GM21423 (cell line): Measurements from ENCODE around the gene EPHA2.
"Not testable (repeated sequence)": the region's sequence is repeated elsewhere in the genome, so short reads cannot be mapped to it uniquely, and the experiment has no call there.

Experiments
- ATAC-seq: cut with Tn5 transposase; IDR thresholded peaks from one replicate; pipeline ENCODE4 v1.9.1; 2021; ENCODE audit warnings: mild to moderate bottlenecking, moderate library complexity; ENCODE audit not compliant: unreplicated experiment

EPHA2 gene

DNA sequence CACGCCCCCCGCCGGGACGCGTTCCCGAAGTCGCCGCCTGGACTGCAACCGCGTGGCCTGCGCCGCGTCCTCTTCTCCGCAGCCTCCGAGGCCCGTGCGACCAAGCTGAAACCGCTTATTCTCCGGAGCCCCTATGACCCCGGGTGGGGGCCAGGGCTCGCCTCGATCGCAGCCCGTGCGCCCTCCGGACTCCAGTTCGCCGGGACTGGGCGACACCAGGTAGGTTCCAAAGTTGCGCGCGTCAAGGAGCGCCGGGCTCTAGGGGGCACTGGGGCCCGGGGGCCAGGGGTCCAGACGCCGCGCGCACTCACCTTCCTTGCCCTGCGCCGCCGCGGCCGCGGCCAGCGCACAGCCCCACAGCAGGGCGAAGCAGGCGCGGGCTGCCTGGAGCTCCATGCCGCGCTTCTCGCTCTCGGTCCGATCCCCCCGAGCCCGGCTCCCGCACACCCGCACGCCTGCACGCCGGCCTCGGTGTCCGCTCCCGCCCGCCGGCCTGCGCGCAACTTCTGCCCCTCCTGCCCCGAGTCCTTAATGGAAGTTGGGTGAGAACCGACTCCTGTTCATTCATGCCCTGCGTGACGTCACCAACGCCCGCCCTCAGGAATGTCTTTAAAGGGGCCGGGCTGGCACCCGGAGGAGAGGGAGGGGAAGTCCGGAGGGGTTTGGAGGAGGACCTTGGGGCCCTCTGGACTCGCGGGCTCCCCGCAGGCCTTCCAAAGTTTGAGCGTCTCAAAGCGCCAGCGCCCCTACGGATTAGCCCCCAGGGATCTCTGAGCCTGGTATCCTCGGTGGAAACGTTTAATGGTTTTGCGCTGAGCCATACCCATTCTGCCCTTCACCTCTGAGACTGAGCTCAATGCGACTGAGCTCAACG, at the start of gene EPHA2:
Gene EPHA2, minus strand, starts transcription at position 533 of the 874 bp plus-strand sequence. Its CDS starts 137 bp downstream, at position 396.
- ATAC-seq, result no peak

DNA sequence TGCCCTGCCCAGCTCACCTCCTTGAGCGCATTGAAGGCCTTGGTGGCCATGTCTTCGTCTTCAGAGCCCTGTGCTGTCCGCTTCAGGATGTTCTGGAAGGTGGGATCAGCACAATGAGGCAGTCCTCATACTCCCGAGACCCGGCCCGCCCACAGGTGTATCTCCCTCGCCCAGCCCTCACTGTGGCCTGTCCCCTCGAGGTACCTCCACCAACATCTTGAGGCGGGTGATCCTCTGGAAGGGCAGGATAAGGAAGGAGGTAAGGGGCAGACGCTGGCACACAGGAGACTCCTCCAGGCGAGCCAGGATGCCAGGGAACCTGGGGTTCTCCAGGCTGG, 49.4 kb upstream of the EPHA2 start:
- no peak for ATAC-seq

- ATAC-seq, result no peak
These were observed 48.9 kb upstream of the EPHA2 start for GRCh38 chr1:16204634-16205333.

GRCh38 chr1:16204216-16204615, 48.3 kb upstream of the EPHA2 start:
- no peak for ATAC-seq

DNA sequence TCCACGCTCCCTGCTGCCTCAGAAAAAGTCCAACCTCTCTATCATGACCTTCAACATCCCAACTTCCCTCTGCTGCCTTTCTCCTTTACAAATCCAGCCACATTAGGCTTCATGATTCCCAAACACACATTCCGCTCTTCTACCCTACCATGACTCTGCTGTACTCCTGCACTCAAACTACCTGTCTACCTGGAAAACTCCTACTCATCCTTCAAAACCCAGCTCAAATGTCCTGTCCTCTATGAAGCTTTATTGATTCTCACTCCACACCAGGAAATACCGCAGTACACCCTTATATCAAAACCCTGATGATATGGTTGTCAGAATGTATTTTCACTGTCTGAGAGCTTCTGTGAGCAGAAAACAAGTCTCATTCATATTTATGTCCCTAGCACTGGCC, 47.7 kb upstream of the EPHA2 start:
- no peak for ATAC-seq

GRCh38 chr1:16202281-16203210, 46.7 kb upstream of the EPHA2 start:
- ATAC-seq, result no peak

GRCh38 chr1:16199700-16200099, 43.8 kb upstream of the EPHA2 start:
- ATAC-seq, result no peak

DNA sequence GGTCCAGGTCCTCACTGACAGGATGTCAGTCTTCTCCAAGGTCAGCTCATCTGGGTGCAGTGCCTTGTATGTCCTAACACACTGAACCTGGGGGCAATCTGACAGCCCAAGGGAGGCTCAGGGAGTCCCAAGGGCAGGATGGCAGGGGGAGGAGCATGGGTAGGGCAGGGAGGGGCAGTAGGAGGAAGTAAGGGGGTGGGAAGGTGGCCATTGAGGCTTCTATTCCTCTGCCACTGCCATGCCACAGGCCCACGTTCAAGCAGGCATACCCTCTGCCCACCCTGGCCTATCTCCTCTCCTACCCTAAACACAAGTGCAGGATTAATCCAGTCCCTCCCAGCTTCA, 43.3 kb upstream of the EPHA2 start:
- ATAC-seq, result no peak

DNA sequence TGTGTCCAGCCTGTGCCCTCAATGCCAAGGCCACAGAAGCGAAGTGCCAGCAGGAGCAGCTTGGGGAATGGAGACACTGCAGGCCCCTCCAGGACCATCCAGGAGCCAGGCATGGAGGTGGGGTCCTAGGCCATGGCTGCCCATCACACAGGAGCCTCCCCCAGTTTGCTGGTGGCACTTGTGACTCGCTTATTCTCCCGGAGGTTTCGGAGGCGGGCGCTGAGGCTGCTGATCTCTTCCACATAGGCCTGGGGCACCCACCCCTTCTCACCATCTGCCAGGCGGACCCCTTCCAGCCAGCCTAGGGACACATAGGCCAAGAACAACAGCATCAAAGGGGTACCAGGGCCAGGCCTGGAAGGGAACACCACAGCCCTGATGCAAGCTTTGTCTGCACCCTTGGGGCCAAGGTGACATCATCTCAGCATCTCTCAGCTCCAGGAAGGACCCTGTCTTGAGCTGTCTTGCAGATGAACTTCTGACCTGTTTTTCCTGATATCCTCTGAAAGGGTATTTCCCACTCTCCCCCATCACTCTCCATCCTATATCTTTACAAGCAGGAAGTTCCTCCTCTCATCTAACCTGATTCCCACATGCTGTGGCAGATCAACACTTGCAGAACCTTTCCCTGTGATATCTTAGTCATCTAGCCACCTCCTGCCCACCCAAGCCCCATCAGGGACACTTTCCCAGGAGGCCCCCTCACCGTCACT, 42.7 kb upstream of the EPHA2 start:
- ATAC-seq, result no peak

- ATAC-seq, result no peak
These were observed 41.0 kb upstream of the EPHA2 start for GRCh38 chr1:16196874-16197273.

DNA sequence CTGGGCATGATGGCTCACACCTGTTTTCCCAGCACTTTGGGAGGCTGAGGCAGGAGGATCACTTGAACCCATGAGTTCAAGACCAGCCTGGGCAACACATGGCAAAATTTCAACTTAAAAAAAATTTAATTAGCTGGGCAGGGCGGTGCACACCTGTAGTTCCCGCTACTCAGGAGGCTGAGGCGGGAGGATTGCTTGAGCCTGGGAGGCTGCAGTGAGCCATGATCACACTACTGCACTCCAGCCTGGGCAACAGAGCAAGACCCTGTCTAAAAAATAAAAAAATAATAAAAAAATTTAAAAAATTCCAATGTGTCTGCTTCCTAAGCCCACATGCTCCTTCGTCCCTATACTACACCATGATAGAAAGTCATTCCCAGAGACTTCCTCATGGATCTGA, 40.3 kb upstream of the EPHA2 start:
- ATAC-seq, result not testable (repeated sequence)

DNA sequence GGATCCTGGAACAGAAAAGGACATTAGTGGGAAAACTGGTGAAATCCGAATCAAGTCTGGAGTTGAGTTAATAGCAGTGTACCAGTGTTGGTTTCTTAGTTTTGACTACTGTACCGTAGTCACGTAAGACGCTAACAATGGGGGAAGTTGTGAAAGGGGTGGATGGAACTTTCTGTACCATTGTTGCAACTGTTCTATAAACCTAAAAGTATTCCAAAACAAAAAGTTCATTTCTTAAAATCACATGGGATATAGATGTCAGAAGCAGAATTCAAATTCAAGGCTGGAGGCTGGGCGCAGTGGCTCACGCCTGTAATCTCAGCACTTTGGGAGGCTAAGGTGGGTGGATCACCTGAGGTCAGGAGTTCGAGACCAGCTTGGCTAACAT, 39.6 kb upstream of the EPHA2 start:
- no peak for ATAC-seq

- ATAC-seq, result no peak
These were observed 36.2 kb upstream of the EPHA2 start for GRCh38 chr1:16191916-16192546.

DNA sequence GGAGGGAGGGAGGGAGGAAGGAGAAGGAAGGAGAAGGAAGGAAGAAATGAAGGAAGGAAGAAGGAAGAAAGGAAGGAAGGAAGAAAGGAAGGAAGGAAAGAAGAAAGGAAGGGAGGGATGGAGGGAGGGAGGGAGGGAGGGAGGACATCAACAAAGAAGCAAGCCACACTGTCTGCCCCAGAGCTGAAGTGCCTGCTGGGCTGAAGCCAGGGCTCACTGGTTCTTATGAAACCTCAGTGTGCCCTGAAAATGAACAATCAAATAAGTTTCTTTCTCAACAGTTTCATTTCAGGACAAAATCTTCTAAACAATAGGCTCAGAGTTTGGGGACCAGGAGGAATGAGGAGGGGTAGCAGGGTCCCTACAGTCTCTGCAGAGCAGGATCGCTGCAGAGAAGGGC, 35.4 kb upstream of the EPHA2 start:
- ATAC-seq, result no peak

DNA sequence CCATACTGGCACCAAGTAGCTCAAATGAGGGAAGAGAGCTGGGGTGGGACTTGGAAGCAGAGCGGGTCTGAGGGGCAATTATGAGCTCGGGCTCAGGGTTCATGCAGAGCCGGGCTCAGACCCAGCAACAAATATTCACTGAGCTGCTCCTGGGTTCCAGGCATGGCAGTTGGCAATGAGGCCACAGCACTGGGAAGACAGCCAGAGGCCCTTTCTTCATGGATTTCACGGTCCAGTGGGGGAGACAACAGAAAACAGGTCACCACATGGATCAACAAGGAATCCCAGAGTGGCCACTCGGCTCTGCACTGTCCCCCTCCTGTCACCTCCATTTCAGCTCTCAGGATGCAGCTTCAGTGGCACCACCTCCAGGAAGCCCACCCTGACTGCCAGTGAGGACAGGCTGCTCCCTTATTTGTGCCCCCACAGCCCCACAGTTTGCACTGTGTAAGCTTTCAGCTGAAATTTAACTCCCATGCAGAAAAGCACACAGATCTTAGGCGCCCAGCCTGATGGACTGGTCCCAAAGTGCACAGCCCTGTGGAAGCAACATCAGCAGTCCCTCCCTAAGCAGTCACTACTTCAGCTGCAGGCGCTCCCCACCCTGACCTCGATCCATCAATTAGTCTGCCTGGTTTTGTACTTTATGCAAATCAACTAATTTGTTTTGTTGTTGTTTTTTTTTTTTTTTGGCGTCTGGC, 34.2 kb upstream of the EPHA2 start:
- ATAC-seq, result no peak

DNA sequence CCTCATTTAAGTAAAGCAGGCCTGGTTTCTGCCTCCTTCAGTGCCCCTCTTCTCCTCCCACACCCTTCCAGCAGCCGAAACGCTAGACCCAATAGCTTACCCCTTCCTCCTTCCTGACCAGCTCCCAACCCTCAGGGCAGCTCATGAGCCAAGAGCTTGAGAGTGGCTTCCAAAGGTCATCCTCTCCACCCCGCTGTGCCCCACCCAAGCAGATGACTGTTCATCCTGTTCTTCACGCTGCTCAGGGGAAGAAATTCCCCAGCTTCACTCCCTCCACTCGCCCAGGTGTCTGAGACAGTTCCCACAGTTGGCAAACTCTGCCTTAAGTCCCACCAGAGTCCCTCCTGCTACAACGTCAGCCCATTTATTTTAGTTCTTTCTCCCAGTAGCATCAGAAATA, 33.1 kb upstream of the EPHA2 start:
- no peak for ATAC-seq

DNA sequence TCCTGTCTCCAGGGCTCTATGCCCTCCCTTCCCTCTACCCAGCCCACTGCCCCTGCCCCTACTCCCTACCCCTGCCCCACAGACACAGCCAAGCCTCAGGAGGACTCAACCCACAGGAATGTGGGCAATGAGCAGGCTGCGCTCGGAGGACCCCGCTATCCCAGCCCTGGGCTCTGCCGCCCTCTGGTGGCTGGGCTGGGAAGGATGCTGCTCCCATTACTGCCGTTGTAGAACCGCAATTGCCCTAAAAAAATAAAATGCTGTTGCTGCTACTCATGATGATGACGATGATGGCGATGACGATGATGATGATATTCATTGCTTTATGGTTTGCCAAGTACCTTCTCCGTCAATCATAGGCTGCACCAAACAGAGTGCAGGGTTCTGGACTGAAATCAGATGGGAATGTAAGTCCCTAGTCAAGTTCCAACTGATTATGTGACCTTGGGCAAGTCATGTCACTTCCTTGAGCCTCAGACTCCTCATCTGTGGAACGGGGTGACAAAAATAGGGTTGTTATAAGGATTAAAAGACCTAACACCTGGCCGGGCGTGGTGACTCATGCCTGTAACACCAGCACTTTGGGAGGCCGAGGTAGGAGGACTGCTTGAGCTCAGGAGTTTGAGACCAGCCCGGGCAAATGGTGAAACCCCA, 32.0 kb upstream of the EPHA2 start:
- ATAC-seq, result no peak

GRCh38 chr1:16186655-16187235, 30.9 kb upstream of the EPHA2 start:
- ATAC-seq, result no peak
